AG04450 (cell line): ENCODE measurements around the gene CTXN1. TPM values are rescaled to one million over a fixed set of nuclear protein-coding genes. Genes with fewer than 3 reads are reported as not detected.

Source experiments
- CTCF ChIA-PET: fragments of 300-600, 350-600 bp; formaldehyde crosslinking; extraction: SDS; loops from one replicate; lab custom pipeline; 2022; ENCODE audit warnings: antibody characterized with exemption, inconsistent platforms; lab: Charles Lee
- POLR2A ChIA-PET: fragments of 350-600 bp; formaldehyde crosslinking; extraction: SDS; loops from one replicate; lab custom pipeline; 2021; ENCODE audit warnings: antibody characterized with exemption, inconsistent platforms; lab: Yijun Ruan, JAX
- DNase-seq: peaks from one replicate; pipeline ENCODE4 v3.0.0-alpha.2; 2011; ENCODE audit warnings: low read depth, low spot score
- H3K27ac ChIP-seq: one replicate; pipeline ENCODE4 v1.5.1; 2012; ENCODE audit warnings: low read depth, low read length, control low read depth
- H3K27me3 ChIP-seq: one replicate; pipeline ENCODE4 v1.6.0; 2012; ENCODE audit warnings: low read length; ENCODE audit not compliant: control insufficient read depth, insufficient read depth
- H3K4me3 ChIP-seq: 2 replicates; pipeline ENCODE4 v1.5.1; 2011; ENCODE audit warnings: mild to moderate bottlenecking, low read depth, low read length, control low read depth
- H3K9me3 ChIP-seq: 2 replicates; pipeline ENCODE4 v1.5.1; 2012; ENCODE audit warnings: low read length; ENCODE audit not compliant: control insufficient read depth, insufficient read depth
- polyA plus RNA-seq: library from polyadenylated mRNA; depleted of rRNA; stranded (reverse); fragments of >200 nt; gene quantifications from 2 replicates; pipeline ENCODE4 v1.2.3, GENCODE V29; 2011
- TF ChIP-seq, protein P1 (sequence below): IDR thresholded peaks from 2 replicates; pipeline ENCODE4 v1.5.1; 2011; ENCODE audit warnings: low read depth, low read length, control low read depth, inconsistent platforms

Gene CTXN1
- polyA plus RNA-seq, 1 experiment = 0.95 TPM

DNA sequence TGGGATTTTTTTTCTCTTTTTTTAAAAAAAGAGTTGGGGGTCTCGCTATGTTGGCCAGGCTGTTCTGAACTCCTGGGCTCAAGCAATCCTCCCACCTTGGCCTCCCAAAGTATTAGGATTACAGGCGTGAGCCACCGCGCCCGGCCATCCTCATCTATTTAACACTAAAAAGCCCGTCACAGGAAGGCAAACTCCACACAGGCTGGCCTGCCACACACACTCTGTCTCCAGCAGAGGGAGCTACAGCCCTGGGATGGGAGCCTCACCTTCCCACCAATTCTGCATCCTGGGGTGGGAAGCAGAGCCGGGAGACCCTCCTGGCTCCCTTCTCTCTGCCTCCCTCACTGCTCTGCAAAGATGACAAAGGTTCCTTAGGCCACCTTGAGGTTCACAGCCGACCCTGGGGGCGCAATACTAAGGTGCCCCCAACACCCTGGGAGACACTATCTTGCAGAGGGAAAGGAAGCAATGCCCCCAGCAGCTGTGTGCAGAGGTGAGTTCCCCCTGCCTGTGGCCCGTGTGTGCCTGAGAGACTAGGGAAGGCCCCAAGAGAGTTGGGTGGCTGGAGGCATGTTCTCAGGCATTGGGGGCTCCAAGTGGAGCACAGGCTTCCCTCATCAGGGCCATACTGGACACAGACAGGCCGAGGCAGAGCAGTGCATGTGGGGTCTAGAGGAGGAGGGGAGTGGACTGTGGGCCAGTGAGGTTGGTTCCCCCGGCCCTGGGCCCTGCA, 44.9 kb upstream of the CTXN1 start:
- TF ChIP-seq, protein P1, sequence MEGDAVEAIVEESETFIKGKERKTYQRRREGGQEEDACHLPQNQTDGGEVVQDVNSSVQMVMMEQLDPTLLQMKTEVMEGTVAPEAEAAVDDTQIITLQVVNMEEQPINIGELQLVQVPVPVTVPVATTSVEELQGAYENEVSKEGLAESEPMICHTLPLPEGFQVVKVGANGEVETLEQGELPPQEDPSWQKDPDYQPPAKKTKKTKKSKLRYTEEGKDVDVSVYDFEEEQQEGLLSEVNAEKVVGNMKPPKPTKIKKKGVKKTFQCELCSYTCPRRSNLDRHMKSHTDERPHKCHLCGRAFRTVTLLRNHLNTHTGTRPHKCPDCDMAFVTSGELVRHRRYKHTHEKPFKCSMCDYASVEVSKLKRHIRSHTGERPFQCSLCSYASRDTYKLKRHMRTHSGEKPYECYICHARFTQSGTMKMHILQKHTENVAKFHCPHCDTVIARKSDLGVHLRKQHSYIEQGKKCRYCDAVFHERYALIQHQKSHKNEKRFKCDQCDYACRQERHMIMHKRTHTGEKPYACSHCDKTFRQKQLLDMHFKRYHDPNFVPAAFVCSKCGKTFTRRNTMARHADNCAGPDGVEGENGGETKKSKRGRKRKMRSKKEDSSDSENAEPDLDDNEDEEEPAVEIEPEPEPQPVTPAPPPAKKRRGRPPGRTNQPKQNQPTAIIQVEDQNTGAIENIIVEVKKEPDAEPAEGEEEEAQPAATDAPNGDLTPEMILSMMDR = peak; percentile 81
- DNase-seq = no peak
- H3K4me3 ChIP-seq = no peak overlapping the region
- no peaks in the 10 kb centered on the region; the same call in 1 of the 2 replicates for H3K9me3 ChIP-seq
- POLR2A ChIA-PET = no interaction called here
- H3K27ac ChIP-seq = no peak overlapping the region
- no peaks in the 10 kb centered on the region for H3K27me3 ChIP-seq
- CTCF ChIA-PET = interaction anchor here (0.5 to 7.1 kb wide), 22 partner anchors 10 to 299 kb away, joined by 3 to 48 read pairs (median 4); partner anchors contain the start of genes ELAVL1 and TIMM44

DNA sequence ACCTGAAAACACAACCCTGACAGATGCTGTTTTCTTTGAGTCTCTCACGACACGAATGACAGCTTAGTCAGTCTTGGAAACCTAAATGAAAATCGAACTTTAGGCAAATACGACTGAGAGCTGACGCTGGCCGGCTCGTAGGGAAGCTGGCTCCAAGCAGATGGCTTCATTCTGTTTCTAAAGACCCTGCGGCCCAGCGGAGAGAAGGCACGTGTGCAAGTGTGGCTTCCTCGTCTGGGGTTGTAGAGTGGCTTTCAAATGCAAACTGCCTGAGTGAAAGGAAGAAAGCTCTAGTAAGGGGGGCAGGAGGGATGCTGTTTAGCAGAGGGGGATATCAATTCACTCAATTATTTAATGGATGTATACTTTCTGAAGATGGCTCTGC, 43.6 kb upstream of the CTXN1 start:
- no peak overlapping the region for H3K27ac ChIP-seq
- ChIA-PET POLR2A (no interaction called here), CTCF (interaction anchor here (0.6 to 7.1 kb wide), 8 partner anchors 9 to 283 kb away, joined by 3 to 48 read pairs (median 8); partner anchors contain the start of gene TIMM44)
- TF ChIP-seq, protein P1 = no peak
- H3K27me3 ChIP-seq = no peaks in the 10 kb centered on the region
- no peak for DNase-seq
- no peaks in the 10 kb centered on the region; the same call in 1 of the 2 replicates for H3K9me3 ChIP-seq
- H3K4me3 ChIP-seq = no peak overlapping the region

DNA sequence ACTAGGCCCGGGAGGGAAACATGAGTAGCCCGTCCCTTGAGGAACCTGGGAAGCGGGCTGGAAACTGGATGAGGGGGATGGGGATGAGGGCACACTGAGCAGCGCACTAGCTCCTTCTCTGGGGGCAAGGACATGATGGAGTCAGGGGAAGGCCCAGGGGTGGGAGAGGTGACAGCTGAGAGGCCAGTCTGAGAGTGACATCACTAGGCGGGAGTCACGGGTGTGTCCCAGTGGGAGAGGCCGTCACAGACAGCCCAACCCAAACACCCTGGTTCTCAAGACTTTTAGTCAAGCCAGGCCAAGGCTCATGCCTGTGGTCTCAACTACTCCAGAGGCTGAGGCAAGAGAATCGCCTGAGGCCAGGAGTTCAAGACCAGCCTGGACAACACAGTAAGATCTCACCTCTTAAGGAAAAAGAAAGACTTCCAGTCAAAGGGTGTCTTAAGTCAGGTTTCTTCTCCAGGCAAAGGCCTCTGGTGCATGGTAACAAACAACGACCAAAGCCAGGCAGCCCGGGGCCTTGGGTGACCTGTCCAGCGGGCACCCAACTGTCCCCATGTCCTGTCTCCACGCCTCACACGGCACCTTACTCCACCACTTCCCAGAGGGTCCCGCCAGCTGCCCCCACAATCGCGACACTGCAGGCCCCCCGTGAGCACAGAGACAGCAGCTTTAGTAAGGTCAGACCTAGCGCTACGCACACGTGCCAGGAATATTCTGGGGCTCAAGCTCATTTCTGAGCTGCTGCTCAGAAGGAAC, 43.0 kb upstream of the CTXN1 start:
- Histone ChIP-seq H3K9me3 (no peaks in the 10 kb centered on the region; the same call in 1 of the 2 replicates), H3K4me3 (no peak overlapping the region), H3K27me3 (no peaks in the 10 kb centered on the region), H3K27ac (no peak overlapping the region)
- DNase-seq = no peak
- POLR2A ChIA-PET = no interaction called here
- TF ChIP-seq, protein P1 = no peak
- CTCF ChIA-PET = interaction anchor here (0.6 to 7.1 kb wide), 6 partner anchors 9 to 57 kb away, joined by 3 to 48 read pairs (median 8); partner anchors contain the start of gene TIMM44

DNA sequence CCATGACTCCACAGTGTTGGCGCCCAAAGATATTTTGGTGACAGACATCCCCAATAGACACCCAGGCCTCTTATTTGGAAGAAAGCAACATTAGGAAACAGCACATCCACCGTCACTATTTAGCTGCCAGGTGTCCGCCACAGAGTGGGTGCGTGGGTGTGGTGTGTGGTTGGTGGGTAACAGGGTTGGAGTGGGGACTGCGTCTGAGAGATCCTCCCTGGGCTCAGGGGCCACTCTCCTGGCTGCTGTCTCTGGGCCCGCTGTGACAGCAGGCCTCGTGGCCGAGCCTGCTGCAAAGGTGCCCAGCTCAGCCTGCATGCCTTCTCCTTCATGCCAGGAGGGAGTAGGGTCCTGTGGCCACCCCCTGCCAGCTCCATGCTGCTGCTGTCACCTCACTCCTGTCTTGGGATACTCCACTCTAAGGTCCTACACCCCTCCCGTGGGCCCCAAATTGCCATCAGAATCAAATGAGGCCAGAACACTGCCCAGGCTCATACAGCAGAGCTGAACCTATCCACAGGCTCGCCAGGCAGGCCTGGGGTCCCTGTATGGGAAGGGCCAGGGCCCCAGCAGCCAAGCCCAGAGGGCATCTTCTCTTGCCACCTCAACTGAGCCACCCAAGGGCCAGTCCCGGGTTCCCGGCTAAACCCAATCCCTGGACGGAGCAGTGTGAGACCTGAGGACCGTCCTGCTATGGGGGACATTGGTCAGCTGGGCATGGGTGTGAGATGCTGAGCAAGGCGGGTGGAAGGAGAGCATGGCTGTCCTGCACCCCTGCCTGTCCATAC, 42.3 kb upstream of the CTXN1 start:
- Histone ChIP-seq H3K9me3 (no peaks in the 10 kb centered on the region; the same call in 1 of the 2 replicates), H3K4me3 (no peak overlapping the region), H3K27ac (no peak overlapping the region), H3K27me3 (no peaks in the 10 kb centered on the region)
- CTCF ChIA-PET = interaction anchor here (1.5 to 7.1 kb wide), 3 partner anchors 9 to 34 kb away, joined by 4 to 48 read pairs (median 39); partner anchors contain the start of gene TIMM44
- POLR2A ChIA-PET = no interaction called here
- TF ChIP-seq, protein P1 = no peak
- DNase-seq = no peak
